SK-N-SH (cell line): ENCODE results near the gene PCDHA8.
"Not testable (repeated sequence)": the region's sequence is repeated elsewhere in the genome, so short reads cannot be mapped to it uniquely, and the experiment has no call there.

Experiments used
- CTCF ChIP-seq: fragments of 200-600 bp; sonication (generic); IDR thresholded peaks from 2 replicates; pipeline ENCODE4 v1.6.1; 2017; ENCODE audit warnings: antibody characterized with exemption, mild to moderate bottlenecking, moderate library complexity
- MXI1 ChIP-seq: IDR thresholded peaks from 2 replicates; pipeline ENCODE4 v1.6.1; 2012; ENCODE audit warnings: mild to moderate bottlenecking, low read depth, low read length, improper control_type of control experiment
- RXRA ChIP-seq: IDR thresholded peaks from 2 replicates; pipeline ENCODE4 v1.4.0; 2012; ENCODE audit warnings: low read depth, mild to moderate bottlenecking, borderline replicate concordance
- YY1 ChIP-seq: IDR thresholded peaks from 2 replicates; pipeline ENCODE4 v1.4.0; 2012; ENCODE audit warnings: low read depth, mild to moderate bottlenecking

- not testable (repeated sequence) for TF ChIP-seq RXRA, YY1, CTCF, MXI1
Observed at GRCh38 chr5:140808241-140808888, 32.6 kb upstream of the PCDHA8 start.
